HepG2 (cell line): ENCODE data around the gene METTL27. TPM values are rescaled to one million over a fixed set of nuclear protein-coding genes. Genes with fewer than 3 reads are reported as not detected.

Experiments
- AHDC1 ChIP-seq: sonication (generic); formaldehyde crosslinking; IDR thresholded peaks from 2 replicates; pipeline ENCODE4 v1.5.1; 2020; ENCODE audit warnings: mild to moderate bottlenecking, missing genetic modification reagents, borderline replicate concordance
- ATAD3A ChIP-seq: sonication (generic); formaldehyde crosslinking; IDR thresholded peaks from 2 replicates; pipeline ENCODE4 v1.4.0; 2020; ENCODE audit warnings: missing genetic modification reagents
- ATF7-NPFF ChIP-seq: sonication (generic); formaldehyde crosslinking; IDR thresholded peaks from 2 replicates; pipeline ENCODE4 v1.8.1; 2023; ENCODE audit warnings: mild to moderate bottlenecking, low read depth, missing genetic modification reagents, moderate library complexity
- BCL6 ChIP-seq: IDR thresholded peaks from 2 replicates; pipeline ENCODE4 v1.6.1; 2016; ENCODE audit warnings: missing genetic modification reagents, missing compliant biosample characterization
- CSRNP2 ChIP-seq: sonication (generic); formaldehyde crosslinking; conservative IDR thresholded peaks from 2 replicates; pipeline ENCODE4 v1.8.0; 2022; ENCODE audit warnings: low read depth, missing genetic modification reagents
- ELF1 ChIP-seq: sonication (generic); formaldehyde crosslinking; IDR thresholded peaks from 2 replicates; pipeline ENCODE4 v1.4.0; 2020; ENCODE audit warnings: missing genetic modification reagents
- ESRRA ChIP-seq: sonication (generic); formaldehyde crosslinking; IDR thresholded peaks from 2 replicates; pipeline ENCODE4 v1.5.1; 2020; ENCODE audit warnings: mild to moderate bottlenecking, low read depth, missing genetic modification reagents
- FOXP1 ChIP-seq, 2 experiments: fragments of 450-650 bp in 1 of 2; IDR thresholded peaks; 2 replicates each; pipeline ENCODE4 v1.6.1; 2017 to 2018; ENCODE audit warnings: antibody characterized with exemption in 1 of 2
- GTF3A ChIP-seq: sonication (generic); formaldehyde crosslinking; conservative IDR thresholded peaks from 2 replicates; pipeline ENCODE4 v1.4.0; 2020; ENCODE audit warnings: mild to moderate bottlenecking, missing genetic modification reagents
- HMGA1 ChIP-seq: sonication (generic); formaldehyde crosslinking; conservative IDR thresholded peaks from 2 replicates; pipeline ENCODE4 v1.4.0; 2020; ENCODE audit warnings: missing genetic modification reagents
- MATR3 ChIP-seq: sonication (generic); formaldehyde crosslinking; IDR thresholded peaks from 2 replicates; pipeline ENCODE4 v1.4.0; 2020; ENCODE audit warnings: missing genetic modification reagents
- NAIF1 ChIP-seq: sonication (generic); formaldehyde crosslinking; IDR thresholded peaks from 2 replicates; pipeline ENCODE4 v1.5.0; 2020; ENCODE audit warnings: mild to moderate bottlenecking, missing genetic modification reagents, borderline replicate concordance
- NR2C2 ChIP-seq: sonication (generic); formaldehyde crosslinking; IDR thresholded peaks from 2 replicates; pipeline ENCODE4 v1.4.0; 2020; ENCODE audit warnings: missing genetic modification reagents, mild to moderate bottlenecking, moderate library complexity, borderline replicate concordance
- SNAPC2 ChIP-seq: sonication (generic); formaldehyde crosslinking; IDR thresholded peaks from 2 replicates; pipeline ENCODE4 v1.8.1; 2022; ENCODE audit warnings: mild to moderate bottlenecking, missing genetic modification reagents
- TBP ChIP-seq: sonication (generic); formaldehyde crosslinking; IDR thresholded peaks from 2 replicates; pipeline ENCODE4 v1.5.0; 2020; ENCODE audit warnings: missing genetic modification reagents
- TEAD3 ChIP-seq: optimal IDR thresholded peaks from 2 replicates; pipeline ENCODE3; 2016; ENCODE audit warnings: borderline replicate concordance
- ZBTB38 ChIP-seq: sonication (generic); formaldehyde crosslinking; IDR thresholded peaks from 2 replicates; pipeline ENCODE4 v1.5.1; 2020; ENCODE audit warnings: mild to moderate bottlenecking, missing genetic modification reagents
- ZBTB49 ChIP-seq: sonication (generic); formaldehyde crosslinking; IDR thresholded peaks from 2 replicates; pipeline ENCODE4 v1.4.0; 2020; ENCODE audit warnings: missing genetic modification reagents, borderline replicate concordance
- ZC3H13 ChIP-seq: sonication (generic); formaldehyde crosslinking; IDR thresholded peaks from 2 replicates; pipeline ENCODE4 v1.8.1; 2023; ENCODE audit warnings: mild to moderate bottlenecking, missing genetic modification reagents, moderate library complexity
- ZNF550 ChIP-seq: sonication (generic); formaldehyde crosslinking; IDR thresholded peaks from 2 replicates; pipeline ENCODE4 v1.4.0; 2020; ENCODE audit warnings: mild to moderate bottlenecking, missing genetic modification reagents, borderline replicate concordance
- ZNF564 ChIP-seq: sonication (generic); formaldehyde crosslinking; IDR thresholded peaks from 2 replicates; pipeline ENCODE4 v1.8.1; 2023; ENCODE audit warnings: mild to moderate bottlenecking, missing genetic modification reagents
- polyA plus RNA-seq, 8 experiments: library from polyadenylated mRNA; depleted of rRNA in 3 of 8; stranded (reverse) in 7 of 8; unstranded in 1 of 8; fragments of >200 nt; fragmentation: Illumina TruSeq in 4 of 8; extraction: Trizol in 4 of 8; gene quantifications; 2 replicates each; pipeline versions ENCODE4 v1.2.1 to v1.2.3, GENCODE V29; 2011 to 2016; ENCODE audit warnings: low read depth in 4 of 8, missing spikeins in 1 of 8, mixed read lengths in 1 of 8; ENCODE audit not compliant: insufficient read depth in 1 of 8
- total RNA-seq, 5 experiments: library from RNA; depleted of rRNA; stranded (reverse); fragments of >200 nt; fragmentation: Illumina TruSeq; extraction: Trizol; gene quantifications; 2 replicates each; pipeline ENCODE4 v1.2.3, GENCODE V29; 2016; ENCODE audit warnings: low read depth in 1 of 5

METTL27 gene
- total and polyA plus RNA-seq, 2 of the 13 experiments (the other 11 are each of a cell fraction or from before 2014, with no cell fraction given): 2.0 to 3.0 TPM

GRCh38 chr7:73842067-73842976, at the start of gene METTL27 (continued):
- TF ChIP-seq FOXP1 (IDR thresholded peaks at IDR 0.05) (no peak), FOXP1 (CRISPR knock-in tag; IDR thresholded peaks at IDR 0.05) (no peak), ESRRA (CRISPR knock-in tag) (no peak), NAIF1 (CRISPR knock-in tag) (no peak), SNAPC2 (CRISPR knock-in tag) (no peak), ZBTB38 (no peak), ZNF564 (CRISPR knock-in tag) (no peak), TBP (no peak), MATR3 (CRISPR knock-in tag) (no peak), ELF1 (CRISPR knock-in tag) (no peak), HMGA1 (CRISPR knock-in tag) (no peak), TEAD3 (CRISPR knock-in tag) (no peak), ATAD3A (CRISPR knock-in tag) (no peak), ATF7-NPFF (CRISPR knock-in tag) (no peak), ZNF550 (CRISPR knock-in tag) (no peak), BCL6 (CRISPR knock-in tag) (no peak), AHDC1 (no peak), ZBTB49 (CRISPR knock-in tag) (no peak), ZC3H13 (CRISPR knock-in tag) (no peak), GTF3A (no peak), CSRNP2 (CRISPR knock-in tag) (no peak), NR2C2 (CRISPR knock-in tag) (no peak)
